Endodermal cell (in vitro differentiated cells): ENCODE data around the gene MPRIP. TPM values are rescaled to one million over a fixed set of nuclear protein-coding genes. Genes with fewer than 3 reads are reported as not detected.

Experiments
- DNase-seq: peaks from one replicate; pipeline ENCODE4 v3.0.0-alpha.2; 2017
- H3K27ac ChIP-seq: 2 replicates; pipeline ENCODE4 v1.5.1; 2013; ENCODE audit warnings: mild to moderate bottlenecking, low read depth, low read length, moderate library complexity
- H3K27me3 ChIP-seq: 2 replicates; pipeline ENCODE4 v1.6.1; 2013; ENCODE audit warnings: mild to moderate bottlenecking, low read length, moderate library complexity; ENCODE audit not compliant: insufficient read depth, control insufficient read depth, poor library complexity, severe bottlenecking
- H3K36me3 ChIP-seq: 2 replicates; pipeline ENCODE4 v1.7.0; 2013; ENCODE audit warnings: mild to moderate bottlenecking, low read length, moderate library complexity; ENCODE audit not compliant: control insufficient read depth, insufficient read depth
- H3K4me1 ChIP-seq: one replicate; pipeline ENCODE4 v1.7.0; 2013; ENCODE audit warnings: low read length; ENCODE audit not compliant: control insufficient read depth, insufficient read depth
- H3K4me3 ChIP-seq: 2 replicates; pipeline ENCODE4 v1.5.1; 2013; ENCODE audit warnings: mild to moderate bottlenecking, low read length, moderate library complexity
- H3K9ac ChIP-seq: 2 replicates; pipeline ENCODE4 v1.6.1; 2013; ENCODE audit warnings: mild to moderate bottlenecking, low read length, moderate library complexity; ENCODE audit not compliant: poor library complexity, severe bottlenecking; ENCODE audit errors: extremely low read depth
- H3K9me3 ChIP-seq: 2 replicates; pipeline ENCODE4 v1.6.1; 2013; ENCODE audit warnings: mild to moderate bottlenecking, low read length, moderate library complexity; ENCODE audit not compliant: control insufficient read depth
- H3K27ac Mint-ChIP-seq: 2 replicates; pipeline ENCODE4 v1.8.0; 2020; ENCODE audit warnings: mixed read lengths
- H3K27me3 Mint-ChIP-seq: 2 replicates; pipeline ENCODE4 v1.8.0; 2021; ENCODE audit warnings: mild to moderate bottlenecking, mixed read lengths; ENCODE audit not compliant: insufficient read depth
- H3K36me3 Mint-ChIP-seq: 2 replicates; pipeline ENCODE4 v1.8.0; 2020; ENCODE audit warnings: low read depth, mixed read lengths
- H3K4me1 Mint-ChIP-seq: 2 replicates; pipeline ENCODE4 v1.8.0; 2020; ENCODE audit warnings: mixed read lengths
- H3K4me3 Mint-ChIP-seq: 2 replicates; pipeline ENCODE4 v1.8.0; 2020; ENCODE audit warnings: mild to moderate bottlenecking, moderate library complexity, mixed read lengths
- H3K9me3 Mint-ChIP-seq: 2 replicates; pipeline ENCODE4 v1.8.0; 2020; ENCODE audit warnings: mild to moderate bottlenecking, mixed read lengths
- WGBS, 2 experiments: methylation state at CpG; one replicate each; pipeline versions ENCODE4 v1.1.5 to v1.1.7; 2013; ENCODE audit warnings: missing lambda C conversion rate in 2 of 2, mixed read lengths in 1 of 2; ENCODE audit not compliant: insufficient coverage in 1 of 2, insufficient read length in 1 of 2; 5-methylcytosine and 5-hydroxymethylcytosine counted together
- total RNA-seq, 2 donors: library from RNA; stranded (reverse); fragmentation: NEBNext Ultra II Directional in 1 of 2; extraction: Animal tissue kit (Norgen Biotek cat#: 25700) in 1 of 2; gene quantifications; 2 replicates in 1 of 2; 3 replicates in 1 of 2; pipeline ENCODE4 v1.2.1, GENCODE V29; 2021
- TF ChIP-seq, protein P1 (sequence below): fragments of 200-600 bp; sonication (generic); conservative IDR thresholded peaks from 2 replicates; pipeline ENCODE4 v1.5.0; 2021; ENCODE audit warnings: antibody characterized with exemption, mild to moderate bottlenecking

The MPRIP gene
- total RNA-seq, 2 donors from 2014 or later = 154 to 155 TPM

- H3K36me3 ChIP-seq = peaks cover 3% of the 10 kb centered on the region
- H3K4me3 ChIP-seq = no peak overlapping the region
- no peak overlapping the region for H3K9ac ChIP-seq
- no peaks in the 10 kb centered on the region for H3K36me3 Mint-ChIP-seq
- H3K27ac Mint-ChIP-seq = no peak overlapping the region
- TF ChIP-seq, protein P1, sequence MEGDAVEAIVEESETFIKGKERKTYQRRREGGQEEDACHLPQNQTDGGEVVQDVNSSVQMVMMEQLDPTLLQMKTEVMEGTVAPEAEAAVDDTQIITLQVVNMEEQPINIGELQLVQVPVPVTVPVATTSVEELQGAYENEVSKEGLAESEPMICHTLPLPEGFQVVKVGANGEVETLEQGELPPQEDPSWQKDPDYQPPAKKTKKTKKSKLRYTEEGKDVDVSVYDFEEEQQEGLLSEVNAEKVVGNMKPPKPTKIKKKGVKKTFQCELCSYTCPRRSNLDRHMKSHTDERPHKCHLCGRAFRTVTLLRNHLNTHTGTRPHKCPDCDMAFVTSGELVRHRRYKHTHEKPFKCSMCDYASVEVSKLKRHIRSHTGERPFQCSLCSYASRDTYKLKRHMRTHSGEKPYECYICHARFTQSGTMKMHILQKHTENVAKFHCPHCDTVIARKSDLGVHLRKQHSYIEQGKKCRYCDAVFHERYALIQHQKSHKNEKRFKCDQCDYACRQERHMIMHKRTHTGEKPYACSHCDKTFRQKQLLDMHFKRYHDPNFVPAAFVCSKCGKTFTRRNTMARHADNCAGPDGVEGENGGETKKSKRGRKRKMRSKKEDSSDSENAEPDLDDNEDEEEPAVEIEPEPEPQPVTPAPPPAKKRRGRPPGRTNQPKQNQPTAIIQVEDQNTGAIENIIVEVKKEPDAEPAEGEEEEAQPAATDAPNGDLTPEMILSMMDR = no peak
- WGBS, 2 experiments = 97% methylated on average over 8 to 10 of the region's 10 CpGs
- H3K27ac ChIP-seq = no peak overlapping the region
- H3K27me3 Mint-ChIP-seq = no peaks in the 10 kb centered on the region
- no peak for DNase-seq
- no peaks in the 10 kb centered on the region for H3K4me1 ChIP-seq
- H3K9me3 ChIP-seq = no peaks in the 10 kb centered on the region
- no peaks in the 10 kb centered on the region for H3K27me3 ChIP-seq
- peaks cover 3% of the 10 kb centered on the region for H3K4me1 Mint-ChIP-seq
- no peaks in the 10 kb centered on the region for H3K9me3 Mint-ChIP-seq
- no peak overlapping the region for H3K4me3 Mint-ChIP-seq
These were observed 80.7 kb downstream of the MPRIP start for GRCh38 chr17:17122781-17123483.

GRCh38 chr17:17124341-17124740 is 82.1 kb downstream of the MPRIP start:
- 96 to 100% methylated on average over 2 to 3 of the region's 3 CpGs for WGBS, 2 experiments
- Mint-ChIP-seq H3K4me1 (no peaks in the 10 kb centered on the region), H3K4me3 (no peak overlapping the region), H3K27me3 (no peaks in the 10 kb centered on the region), H3K9me3 (no peaks in the 10 kb centered on the region), H3K36me3 (peaks cover 4% of the 10 kb centered on the region), H3K27ac (no peak overlapping the region)
- TF ChIP-seq, protein P1 = no peak
- H3K9ac ChIP-seq = no peak overlapping the region
- no peak for DNase-seq
- no peak overlapping the region for H3K27ac ChIP-seq
- no peaks in the 10 kb centered on the region for H3K4me1 ChIP-seq
- H3K27me3 ChIP-seq = no peaks in the 10 kb centered on the region
- no peaks in the 10 kb centered on the region for H3K9me3 ChIP-seq
- H3K4me3 ChIP-seq = no peak overlapping the region
- H3K36me3 ChIP-seq = peaks cover 8% of the 10 kb centered on the region

DNA sequence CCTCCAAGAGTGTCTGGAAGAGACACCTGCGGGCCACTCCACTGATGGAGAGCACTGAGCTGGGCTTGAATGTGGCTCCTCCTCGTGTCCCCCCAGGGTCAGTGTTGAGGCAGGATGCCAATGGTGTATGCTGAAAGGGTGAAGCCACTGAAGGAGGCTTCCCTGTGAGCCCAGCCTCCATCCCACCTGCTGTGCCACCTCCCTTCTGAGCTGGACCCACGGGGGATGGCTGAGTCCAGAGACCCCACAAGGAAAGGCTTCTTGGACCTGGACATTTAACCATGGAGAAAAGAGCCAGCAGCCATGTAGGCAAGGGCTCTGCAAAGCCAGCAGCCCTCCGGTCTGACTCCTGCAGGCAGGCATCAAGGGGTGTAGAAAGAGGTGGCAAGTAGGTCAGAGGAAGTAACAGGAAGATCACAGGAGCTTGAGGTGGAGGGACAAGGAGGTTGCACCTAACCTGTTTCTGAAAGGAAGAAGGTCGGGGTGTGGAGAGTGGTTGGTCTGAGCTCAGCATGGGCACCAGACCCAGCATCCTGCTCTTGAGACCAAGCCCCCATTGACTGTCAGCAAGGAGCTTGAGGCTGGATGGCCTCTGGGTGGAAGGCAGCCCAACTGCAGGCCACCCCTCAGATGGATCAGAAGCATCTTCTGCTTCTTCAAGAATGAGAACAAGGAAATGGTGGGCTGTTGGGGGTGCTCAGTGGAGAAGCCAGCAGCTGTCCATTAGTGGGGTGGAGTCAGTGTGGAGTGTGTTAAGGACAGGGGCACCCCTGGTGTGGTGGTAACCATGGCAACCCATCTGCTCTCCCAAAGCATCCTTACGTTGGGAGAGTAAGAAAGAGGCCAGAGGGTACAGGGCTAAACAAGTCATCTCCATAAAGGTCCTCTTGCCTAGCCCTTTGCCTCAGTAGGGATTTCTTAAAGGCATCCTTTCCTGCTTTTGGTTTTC is 83.2 kb downstream of the MPRIP start:
- H3K9me3 ChIP-seq = no peaks in the 10 kb centered on the region
- no peaks in the 10 kb centered on the region for H3K27me3 Mint-ChIP-seq
- no peaks in the 10 kb centered on the region for H3K27me3 ChIP-seq
- DNase-seq = no peak
- H3K36me3 Mint-ChIP-seq = peaks cover 8% of the 10 kb centered on the region
- no peak overlapping the region for H3K27ac Mint-ChIP-seq
- H3K9me3 Mint-ChIP-seq = no peaks in the 10 kb centered on the region
- no peak overlapping the region for H3K9ac ChIP-seq
- no peak overlapping the region for H3K4me3 ChIP-seq
- 93 to 100% methylated on average over 3 to 6 of the region's 6 CpGs for WGBS, 2 experiments
- H3K4me1 Mint-ChIP-seq = no peaks in the 10 kb centered on the region
- TF ChIP-seq, protein P1 = no peak
- H3K4me3 Mint-ChIP-seq = no peak overlapping the region
- no peaks in the 10 kb centered on the region for H3K4me1 ChIP-seq
- H3K36me3 ChIP-seq = peaks cover 8% of the 10 kb centered on the region
- H3K27ac ChIP-seq = peak overlapping the region; percentile 66
